GM12891 (cell line): ENCODE data around the gene FRMD6.

Experiments
- PAX5 ChIP-seq: IDR thresholded peaks from 2 replicates; pipeline ENCODE4 v1.6.1; 2011; ENCODE audit warnings: low read length, moderate library complexity, mild to moderate bottlenecking; ENCODE audit not compliant: insufficient read depth, severe bottlenecking
- POLR2A ChIP-seq: IDR thresholded peaks from 2 replicates; pipeline ENCODE4 v1.6.1; 2011; ENCODE audit warnings: low read depth, low read length, control low read depth
- POLR2AphosphoS5 ChIP-seq: IDR thresholded peaks from 2 replicates; pipeline ENCODE4 v1.6.1; 2011; ENCODE audit warnings: low read depth, low read length, control low read depth
- POU2F2 ChIP-seq: IDR thresholded peaks from 2 replicates; pipeline ENCODE4 v1.6.1; 2011; ENCODE audit warnings: low read depth, mild to moderate bottlenecking, control low read depth, low read length, moderate library complexity
- SPI1 ChIP-seq: IDR thresholded peaks from 2 replicates; pipeline ENCODE4 v1.6.1; 2011; ENCODE audit warnings: low read depth, low read length, control low read depth
- TAF1 ChIP-seq: IDR thresholded peaks from 2 replicates; pipeline ENCODE4 v1.6.1; 2011; ENCODE audit warnings: low read depth, low read length, control low read depth

DNA sequence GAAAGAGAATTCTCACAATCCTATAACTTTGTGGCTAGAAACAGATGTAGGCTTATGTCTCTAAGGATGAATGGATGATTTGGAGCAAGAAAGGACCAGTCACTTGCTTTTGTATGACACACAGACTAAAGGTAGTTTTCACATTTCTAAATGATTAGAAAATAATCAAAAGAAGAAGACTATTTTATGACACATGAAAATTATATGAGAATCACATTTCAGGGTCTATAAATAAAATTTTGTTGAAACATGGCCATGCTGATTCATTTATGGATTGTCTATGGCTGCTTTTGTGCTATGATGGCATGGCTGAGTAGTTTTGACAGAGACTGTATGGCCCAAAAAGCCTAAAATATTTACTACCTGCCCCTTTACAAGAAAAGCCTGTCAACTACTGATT, 49.4 kb upstream of the FRMD6 start:
- TF ChIP-seq POLR2AphosphoS5: no peak
- no peak for TF ChIP-seq POLR2A
- no peak for TF ChIP-seq TAF1
- no peak for TF ChIP-seq POU2F2
- TF ChIP-seq PAX5: no peak
- no peak for TF ChIP-seq SPI1
